Dedifferentiated amniotic fluid mesenchymal stem cell (primary cell): ENCODE results near the gene PTK7.
"Not testable (repeated sequence)": the region's sequence is repeated elsewhere in the genome, so short reads cannot be mapped to it uniquely, and the experiment has no call there.

Experiments
- DNase-seq: peaks from one replicate; pipeline ENCODE4 v3.0.0-alpha.2; 2016; ENCODE audit errors: extremely low spot score

The PTK7 gene

GRCh38 chr6:43117466-43117865 lies 41.4 kb downstream of the PTK7 start:
- not testable (repeated sequence) for DNase-seq

- no peak for DNase-seq
These were observed 43.4 kb downstream of the PTK7 start for GRCh38 chr6:43119482-43119881.

- DNase-seq = no peak
These were observed 44.1 kb downstream of the PTK7 start for GRCh38 chr6:43120101-43120763.

- DNase-seq = peak; percentile 99
These were observed 45.1 kb downstream of the PTK7 start for GRCh38 chr6:43120944-43121913.

DNA sequence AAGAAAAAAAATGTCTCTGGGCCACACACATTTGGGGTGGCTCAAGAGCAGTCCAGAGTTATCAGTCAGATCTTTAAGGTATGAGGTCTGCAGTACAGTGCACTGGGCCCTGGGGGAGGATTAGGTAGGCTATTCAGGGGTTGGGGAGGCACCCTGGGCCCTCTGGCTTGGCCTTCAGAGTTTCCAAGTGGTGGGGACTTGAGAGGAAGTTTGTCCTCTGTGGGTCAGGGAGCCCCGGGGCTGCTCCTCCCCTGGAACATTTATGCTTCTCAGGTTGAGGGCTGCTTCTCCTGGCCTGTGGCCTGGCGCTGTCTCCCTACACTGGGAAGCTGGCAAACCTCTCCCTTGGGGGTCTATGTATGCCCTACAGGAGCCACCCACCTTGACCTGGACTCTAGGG lies 46.0 kb downstream of the PTK7 start:
- no peak for DNase-seq

DNA sequence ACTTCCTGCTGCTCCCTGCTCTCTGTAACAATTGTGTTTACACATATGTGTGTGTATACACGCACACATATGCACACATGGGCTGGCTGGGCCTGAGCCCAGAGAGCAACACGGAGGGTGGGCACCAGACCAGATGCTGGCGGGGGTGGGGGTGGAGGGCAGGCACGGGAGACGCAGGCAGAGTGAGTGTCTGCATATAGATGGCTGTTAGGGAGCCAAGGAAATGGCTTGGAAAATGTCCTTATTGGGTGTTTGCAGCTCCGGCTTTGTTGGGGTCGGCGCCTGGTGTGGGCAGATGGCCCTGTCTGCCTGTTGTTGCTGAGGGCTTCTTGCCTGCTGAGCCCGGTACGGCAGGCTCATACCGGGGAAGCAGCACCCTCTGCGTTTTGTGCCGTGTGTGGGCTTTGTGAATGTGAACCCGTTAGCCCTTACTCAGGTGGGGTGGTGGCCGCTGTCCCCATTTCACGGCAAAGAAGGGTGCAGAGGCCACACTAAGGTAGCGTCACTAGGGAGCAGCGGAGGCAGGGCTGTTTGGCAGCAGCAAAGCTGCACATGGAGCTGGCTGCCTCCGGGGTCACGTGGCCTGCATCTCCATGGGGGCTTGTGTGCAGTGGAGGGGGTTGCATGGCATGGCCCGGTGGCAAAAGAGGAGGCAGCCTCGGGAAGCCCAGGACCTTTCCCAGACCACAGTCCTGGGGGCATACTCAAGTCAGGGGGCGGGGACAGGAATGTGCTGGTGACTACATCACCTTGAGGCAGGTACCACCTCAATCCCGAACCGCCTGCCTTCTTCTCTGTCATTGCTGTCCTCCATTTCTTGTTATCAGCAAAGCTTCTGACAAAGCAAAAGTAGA lies 47.6 kb downstream of the PTK7 start:
- no peak for DNase-seq

DNA sequence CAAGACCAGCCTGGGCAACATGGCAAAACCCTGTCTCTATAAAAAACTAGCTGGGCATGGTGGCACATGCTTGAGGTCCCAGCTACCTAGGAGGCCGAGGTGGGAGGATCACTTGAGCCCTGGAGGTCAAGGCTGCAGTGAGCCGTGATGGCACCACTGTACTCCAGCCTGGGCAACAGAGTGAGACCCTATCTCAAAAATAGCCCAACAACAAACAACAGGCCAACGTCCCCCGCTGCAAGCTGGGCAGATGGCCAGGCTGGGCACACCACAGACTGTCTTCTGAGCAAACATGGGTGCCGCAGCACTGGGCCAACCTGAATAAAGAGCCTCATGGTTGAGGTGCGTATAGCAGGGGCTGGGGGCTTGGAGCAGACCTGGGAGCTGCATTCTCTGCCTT lies 48.4 kb downstream of the PTK7 start:
- DNase-seq = no peak

DNA sequence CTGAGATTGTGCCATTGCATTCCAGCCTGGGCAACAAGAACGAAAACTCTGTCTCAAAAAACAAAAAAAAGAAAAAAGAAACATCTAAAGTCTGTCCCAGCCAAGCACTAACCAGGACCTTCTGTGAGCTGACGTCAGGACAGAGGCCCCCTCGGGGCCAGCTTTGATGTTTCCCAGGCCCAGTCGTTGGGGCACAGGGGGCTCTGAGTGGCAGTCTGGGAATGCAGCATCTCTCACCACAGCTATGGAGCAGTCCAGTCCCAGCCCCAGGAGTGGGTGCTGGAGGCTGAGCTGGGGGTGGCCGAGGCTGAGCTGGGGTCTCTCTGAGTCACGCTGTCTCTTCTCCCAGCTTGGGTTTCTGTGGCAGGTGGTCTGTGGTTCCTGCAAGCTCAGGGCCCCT lies 49.0 kb downstream of the PTK7 start:
- DNase-seq = peak; percentile 68

- DNase-seq = no peak
These were observed 49.4 kb downstream of the PTK7 start for GRCh38 chr6:43125555-43125954.

DNA sequence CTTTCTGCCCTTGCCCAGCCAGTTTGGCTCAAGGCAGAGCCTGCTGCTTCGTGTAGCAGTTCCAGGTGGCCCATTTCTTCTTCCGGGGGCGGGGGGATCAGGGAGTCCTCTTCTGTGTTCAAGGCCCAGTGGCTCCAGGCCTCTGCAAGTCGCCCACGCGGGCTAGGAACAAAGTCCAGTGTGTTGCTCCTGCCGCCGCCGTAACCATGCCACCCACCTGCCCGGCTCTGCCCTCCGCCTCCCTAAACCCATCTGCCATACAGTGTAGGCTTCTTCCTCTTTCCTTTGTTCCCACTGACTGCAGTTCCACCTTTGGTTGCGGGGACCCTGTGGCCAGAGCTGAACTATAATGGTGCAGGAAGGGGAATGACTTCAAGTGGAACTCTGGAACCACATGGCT lies 51.1 kb downstream of the PTK7 start:
- no peak for DNase-seq

DNA sequence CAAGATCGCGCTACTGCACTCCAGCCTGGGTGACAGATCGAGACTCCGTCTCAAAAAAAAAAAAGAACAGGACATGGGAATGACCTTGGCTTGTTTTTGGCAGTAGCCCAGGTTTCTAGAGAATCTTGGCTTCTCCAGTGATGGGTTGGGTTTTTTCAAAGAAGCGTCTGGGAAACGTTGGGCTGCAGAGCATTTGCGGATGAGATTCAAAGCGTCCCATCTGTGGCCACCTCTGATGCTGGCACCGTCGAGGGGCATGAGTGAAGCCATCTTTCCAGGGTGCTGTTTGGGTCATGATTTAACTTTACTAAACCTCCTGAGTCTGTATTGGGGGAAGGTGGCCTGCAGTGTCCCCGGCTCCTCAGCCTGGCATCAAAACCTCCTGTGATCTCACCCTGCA lies 51.8 kb downstream of the PTK7 start:
- no peak for DNase-seq

DNA sequence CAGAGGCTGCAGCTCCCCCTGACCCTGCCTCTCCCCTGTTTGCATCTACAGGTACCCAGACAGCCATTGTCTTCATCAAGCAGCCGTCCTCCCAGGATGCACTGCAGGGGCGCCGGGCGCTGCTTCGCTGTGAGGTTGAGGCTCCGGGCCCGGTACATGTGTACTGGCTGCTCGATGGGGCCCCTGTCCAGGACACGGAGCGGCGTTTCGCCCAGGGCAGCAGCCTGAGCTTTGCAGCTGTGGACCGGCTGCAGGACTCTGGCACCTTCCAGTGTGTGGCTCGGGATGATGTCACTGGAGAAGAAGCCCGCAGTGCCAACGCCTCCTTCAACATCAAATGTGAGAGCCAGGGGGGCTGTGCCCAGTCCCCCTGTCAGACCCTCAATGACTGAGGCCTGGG lies 52.8 kb downstream of the PTK7 start:
- no peak for DNase-seq

DNA sequence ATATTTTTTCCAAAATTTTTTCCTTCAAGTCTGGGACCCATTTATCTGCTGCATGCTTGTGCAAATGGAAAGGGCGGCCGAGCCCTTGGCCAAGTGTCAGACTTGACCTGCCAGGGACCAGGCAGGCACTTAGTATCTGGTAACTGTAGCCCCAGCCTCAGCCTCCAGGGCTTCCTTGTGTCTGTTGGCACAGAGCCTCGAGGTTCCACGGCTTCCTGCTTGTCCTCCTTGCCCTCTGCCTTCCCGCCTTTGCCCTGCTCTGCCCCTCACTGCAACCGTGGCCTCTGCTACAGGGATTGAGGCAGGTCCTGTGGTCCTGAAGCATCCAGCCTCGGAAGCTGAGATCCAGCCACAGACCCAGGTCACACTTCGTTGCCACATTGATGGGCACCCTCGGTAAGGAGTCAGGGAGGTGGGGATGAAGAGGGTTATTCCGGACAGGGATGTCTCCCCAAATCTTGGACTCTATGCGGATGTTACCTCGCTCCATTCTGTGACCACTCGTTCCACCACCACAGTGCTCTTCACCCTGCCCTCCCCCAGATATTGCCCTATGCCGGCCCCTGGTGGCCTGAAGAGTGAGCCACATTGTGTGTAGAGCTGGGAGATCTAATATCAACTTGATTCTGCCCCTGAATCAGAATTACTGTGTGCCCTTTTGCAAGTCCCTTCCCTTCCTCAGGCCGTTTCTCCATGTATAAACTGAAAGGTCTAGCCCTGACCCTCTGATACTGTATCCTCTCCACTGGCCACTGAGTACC lies 53.5 kb downstream of the PTK7 start:
- no peak for DNase-seq

DNA sequence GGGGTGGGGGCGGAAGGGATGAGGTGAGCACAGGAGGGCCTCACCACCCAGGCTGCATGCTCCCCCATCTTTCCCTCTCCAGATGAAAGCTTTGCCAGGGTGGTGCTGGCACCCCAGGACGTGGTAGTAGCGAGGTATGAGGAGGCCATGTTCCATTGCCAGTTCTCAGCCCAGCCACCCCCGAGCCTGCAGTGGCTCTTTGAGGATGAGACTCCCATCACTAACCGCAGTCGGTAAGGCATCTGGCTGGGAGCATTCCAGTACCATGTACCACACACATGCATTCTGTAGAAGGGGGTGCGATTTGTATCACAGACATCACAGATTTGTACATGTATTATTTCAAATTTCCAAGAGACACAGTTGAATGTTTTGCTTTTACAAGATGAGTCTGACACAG lies 54.3 kb downstream of the PTK7 start:
- DNase-seq = no peak

DNA sequence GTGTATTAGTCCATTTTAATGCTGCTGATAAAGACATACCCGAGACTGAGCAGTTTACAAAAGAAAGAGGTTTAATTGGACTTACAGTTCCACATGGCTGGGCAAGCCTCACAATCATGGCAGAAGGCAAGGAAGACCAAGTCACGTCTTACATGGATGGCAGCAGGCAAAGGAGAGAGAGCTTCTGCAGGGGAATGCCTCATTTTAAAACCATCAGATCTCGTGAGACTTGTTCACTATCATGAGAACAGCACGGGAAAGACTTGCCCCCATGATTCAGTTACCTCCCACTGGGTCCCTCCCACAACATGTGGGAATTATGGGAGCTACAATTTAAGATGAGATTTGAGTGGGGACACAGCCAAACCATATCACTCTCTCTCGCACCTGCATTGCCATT lies 55.3 kb downstream of the PTK7 start:
- DNase-seq = not testable (repeated sequence)

DNA sequence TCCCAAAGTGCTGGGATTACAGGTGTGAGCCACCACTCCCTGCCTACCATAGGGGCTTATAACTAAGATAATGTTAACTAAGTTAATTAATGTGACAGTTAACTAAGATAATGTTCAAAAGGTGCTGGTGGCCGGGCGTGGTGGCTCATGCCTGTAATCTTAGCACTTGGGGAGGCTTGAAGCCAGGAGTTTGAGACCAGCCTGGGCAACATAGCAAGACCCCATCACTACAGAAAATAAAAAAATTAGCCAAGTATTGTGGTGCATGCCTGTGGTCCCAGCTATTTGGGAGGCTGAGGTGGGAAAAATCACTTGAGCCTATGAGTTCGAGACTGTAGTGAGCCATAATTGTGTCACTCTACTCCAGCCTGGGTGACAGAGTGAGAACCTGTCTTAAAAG lies 62.2 kb downstream of the PTK7 start:
- DNase-seq = no peak

DNA sequence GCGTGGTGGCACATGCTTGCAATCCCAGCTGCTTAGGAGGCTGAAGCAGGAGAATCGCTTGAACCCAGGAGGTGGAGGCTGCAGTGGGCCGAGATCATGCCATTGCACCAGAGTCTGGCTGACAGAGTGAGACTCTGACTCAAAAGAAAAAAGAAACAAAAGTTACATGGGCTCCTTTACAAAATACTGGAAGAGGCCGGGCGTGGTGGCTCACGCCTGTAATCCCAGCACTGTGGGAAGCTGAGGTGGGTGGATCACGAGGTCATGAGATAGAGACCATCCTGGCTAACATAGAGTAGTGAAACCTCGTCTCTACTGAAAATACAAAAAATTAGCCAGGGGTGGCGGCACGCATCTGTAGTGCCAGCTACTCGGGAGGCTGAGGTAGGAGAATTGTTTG lies 63.9 kb downstream of the PTK7 start:
- DNase-seq = not testable (repeated sequence)

DNA sequence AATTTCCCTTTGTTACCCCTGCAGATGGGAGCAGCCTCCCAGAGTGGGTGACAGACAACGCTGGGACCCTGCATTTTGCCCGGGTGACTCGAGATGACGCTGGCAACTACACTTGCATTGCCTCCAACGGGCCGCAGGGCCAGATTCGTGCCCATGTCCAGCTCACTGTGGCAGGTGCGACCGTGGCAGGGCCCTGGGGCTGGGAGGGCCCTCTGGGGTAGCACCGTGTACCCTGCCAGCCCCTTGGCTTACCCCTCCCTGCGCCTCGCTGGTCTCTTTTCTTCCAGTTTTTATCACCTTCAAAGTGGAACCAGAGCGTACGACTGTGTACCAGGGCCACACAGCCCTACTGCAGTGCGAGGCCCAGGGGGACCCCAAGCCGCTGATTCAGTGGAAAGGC lies 65.5 kb downstream of the PTK7 start:
- no peak for DNase-seq

GRCh38 chr6:43142101-43142500 lies 66.0 kb downstream of the PTK7 start:
- DNase-seq = no peak

- peak; percentile 89 for DNase-seq
These were observed 67.4 kb downstream of the PTK7 start for GRCh38 chr6:43143235-43144128.
